Heart right ventricle (tissue), 16 donors: ENCODE measurements around the gene TEX2. TPM values are rescaled to one million over a fixed set of nuclear protein-coding genes. Genes with fewer than 3 reads are reported as not detected.
A peak's percentile ranks its signal among the peaks of the same experiment; 100 is the strongest.

Experiments
- ATAC-seq, 8 donors: fragments of 200-7000 bp; cut with Tn5 transposase; one replicate each; pipeline ENCODE4 v1.9.1; 2020; ENCODE audit warnings: mild to moderate bottlenecking in 8 of 8, moderate library complexity in 8 of 8, moderate number of reproducible peaks in 1 of 8
- DNase-seq, 2 donors: peaks; one replicate each; pipeline ENCODE4 v3.0.0-alpha.2; 2020
- H3K27ac ChIP-seq, 10 donors: fragments of 200-600 bp; sonication (generic) in 2 of 10; one replicate each; pipeline versions ENCODE4 v1.5.0 to v1.8.0; 2020 to 2022; ENCODE audit warnings: mild to moderate bottlenecking in 3 of 10
- H3K27me3 ChIP-seq, 7 donors: fragments of 200-600 bp; one replicate each; pipeline ENCODE4 v1.8.0; 2021 to 2022; ENCODE audit warnings: mild to moderate bottlenecking in 2 of 7
- H3K36me3 ChIP-seq, 9 donors: fragments of 200-600 bp; sonication (generic) in 1 of 9; one replicate each; pipeline versions ENCODE4 v1.5.0 to v1.8.0; 2020 to 2022; ENCODE audit warnings: mild to moderate bottlenecking in 2 of 9
- H3K4me1 ChIP-seq, 9 donors: fragments of 200-600 bp; sonication (generic) in 1 of 9; one replicate each; pipeline versions ENCODE4 v1.5.0 to v1.8.0; 2020 to 2022; ENCODE audit warnings: mild to moderate bottlenecking in 4 of 9
- H3K4me3 ChIP-seq, 10 donors: fragments of 200-600 bp; sonication (generic) in 2 of 10; one replicate each; pipeline versions ENCODE4 v1.5.0 to v1.8.0; 2020 to 2022; ENCODE audit warnings: mild to moderate bottlenecking in 7 of 10, moderate library complexity in 2 of 10
- H3K9me3 ChIP-seq, 11 donors: fragments of 200-600 bp in 10 of 11; sonication (generic) in 2 of 11; one replicate each; pipeline versions ENCODE4 v1.5.0 to v1.8.0; 2013 to 2022; ENCODE audit warnings: mild to moderate bottlenecking in 2 of 11, control low read depth in 1 of 11, moderate library complexity in 1 of 11
- WGBS, 2 donors: extraction: QIAGEN DNeasy Blood & Tissue Kit; methylation state at CpG; one replicate each; pipeline ENCODE4 v1.1.7; 2013; ENCODE audit warnings: inconsistent platforms in 1 of 2; 5-methylcytosine and 5-hydroxymethylcytosine counted together
- intact Hi-C, 10 donors: fragments of 100-400 bp; cut with DNase I; formaldehyde crosslinking; loops; one replicate each; pipeline versions ENCODE4 v1.11.1 to v1.14.2; 2022
- polyA plus RNA-seq, 2 donors: library from polyadenylated mRNA; stranded (reverse); fragments of 200-250 nt; gene quantifications; one replicate each; pipeline ENCODE4 v1.2.3, GENCODE V29; 2013
- total RNA-seq, 10 donors: library from RNA; stranded (reverse); fragmentation: NEBNext Ultra II Directional in 3 of 10; extraction: Animal tissue kit (Norgen Biotek cat#: 25700) in 3 of 10; gene quantifications; one replicate each; pipeline versions ENCODE4 v1.2.1 to v1.2.4, GENCODE V29; 2021 to 2023
- TF ChIP-seq, protein P1 (sequence below), 9 donors: fragments of 200-600 bp; sonication (generic) in 2 of 9; IDR thresholded peaks; one replicate each; pipeline versions ENCODE4 v1.5.0 to v1.8.0; 2021 to 2022; ENCODE audit warnings: antibody characterized with exemption in 9 of 9, mild to moderate bottlenecking in 5 of 9, moderate library complexity in 1 of 9
- donor health status: Arrhythmogenic right ventricular cardiomyopathy.
- donor health status: ischemic (EF 13 %, LVEDD 7.1; RV severe dilation, severe dysfunction).
- donor health status: healthy with polysubstance abuse.
- donor health status: DM: no; HTN: yes; CAD: no.
- donor health status: DM: no; HTN: no; CAD: no.
- donor health status: ischemic (EF 25% LVEDD 6.9; RV normal size, moderate dysfunction).
- donor health status: ischemic (EF 25% LVEDD 5.7; RV mildly dilated, moderate dysfunction).
- donor health status: healthy.
- donor health status: DM: yes; HTN: yes; CAD: no.
- donor health status: Ischemic cardiomyopathy.
- donor health status: ischemic (EF 35%, LVEDD 5.7; RV mildly dilated, moderate dysfunction).
- donor health status: nonischemic (EF 11% LVEDD 7.7; RV severe dilation, severe dysfunction).
- donor health status: DM: yes; HTN: yes; CAD: no.
- donor health status: PGD.
- donor health status: ischemic (EF 29% LVEDD 5.4; RV normal size, mild dysfunction).
- donor health status: nonischemic (EF 23%, LVEDD 6.1; RV moderate dilation, normal function).

Gene TEX2
- total and polyA plus RNA-seq, 12 donors: 15.9 to 60.5 (median 54.5) TPM

DNA sequence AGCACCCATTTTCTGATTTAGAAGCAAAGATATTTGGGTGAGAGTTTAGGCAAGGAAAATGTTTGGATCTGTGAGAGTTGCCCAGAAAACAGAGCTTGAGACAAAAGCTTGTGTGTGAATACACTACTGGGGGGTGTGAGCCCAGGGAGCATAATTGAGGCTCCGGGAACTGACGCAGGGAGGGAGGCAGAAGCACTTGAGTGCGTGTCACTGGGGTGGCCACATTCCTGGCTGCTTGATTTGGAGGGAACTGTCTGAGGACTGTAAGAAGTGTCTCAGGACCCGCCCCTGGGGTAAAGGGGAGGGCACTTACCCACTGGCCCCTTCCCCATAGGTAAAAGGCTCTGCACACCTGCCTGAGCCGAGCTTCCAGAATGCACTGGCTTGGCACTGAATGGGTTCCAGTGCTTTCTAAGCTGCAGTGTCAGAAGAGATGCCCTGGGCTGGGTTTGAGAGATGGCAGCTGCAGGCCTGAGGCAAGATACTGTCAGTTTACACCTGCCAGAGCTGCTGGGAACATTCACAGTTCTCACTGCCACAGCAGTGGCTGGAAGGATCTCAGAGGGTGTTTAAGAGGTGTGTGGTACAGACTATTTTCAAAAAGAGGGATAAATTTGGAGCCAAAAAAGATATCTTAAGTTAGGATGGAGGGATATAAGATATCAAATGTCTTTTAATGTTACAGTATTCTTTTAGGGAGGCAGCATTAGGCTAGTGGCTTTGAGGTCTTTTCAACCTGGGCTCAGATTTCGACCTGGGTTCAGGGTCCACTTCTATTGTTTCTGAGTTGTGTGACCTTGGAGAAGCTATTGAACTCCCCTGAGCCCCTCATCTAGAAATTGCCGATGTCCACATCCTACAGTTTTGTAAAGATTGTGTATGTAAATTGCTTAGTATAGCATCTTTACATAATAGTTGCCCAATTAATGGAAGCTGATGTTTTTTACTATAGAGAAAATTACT is 6.9 kb upstream of the TEX2 start:
- Histone ChIP-seq H3K4me1 (peaks cover 0 to 12% (median 0%) of the 10 kb centered on the region in 9 donors), H3K9me3 (peaks cover 0 to 10% (median 0%) of the 10 kb centered on the region in 11 donors), H3K4me3 (no peak overlapping the region), H3K27ac (no peak overlapping the region), H3K27me3 (no peaks in the 10 kb centered on the region), H3K36me3 (no peaks in the 10 kb centered on the region)
- TF ChIP-seq, protein P1, sequence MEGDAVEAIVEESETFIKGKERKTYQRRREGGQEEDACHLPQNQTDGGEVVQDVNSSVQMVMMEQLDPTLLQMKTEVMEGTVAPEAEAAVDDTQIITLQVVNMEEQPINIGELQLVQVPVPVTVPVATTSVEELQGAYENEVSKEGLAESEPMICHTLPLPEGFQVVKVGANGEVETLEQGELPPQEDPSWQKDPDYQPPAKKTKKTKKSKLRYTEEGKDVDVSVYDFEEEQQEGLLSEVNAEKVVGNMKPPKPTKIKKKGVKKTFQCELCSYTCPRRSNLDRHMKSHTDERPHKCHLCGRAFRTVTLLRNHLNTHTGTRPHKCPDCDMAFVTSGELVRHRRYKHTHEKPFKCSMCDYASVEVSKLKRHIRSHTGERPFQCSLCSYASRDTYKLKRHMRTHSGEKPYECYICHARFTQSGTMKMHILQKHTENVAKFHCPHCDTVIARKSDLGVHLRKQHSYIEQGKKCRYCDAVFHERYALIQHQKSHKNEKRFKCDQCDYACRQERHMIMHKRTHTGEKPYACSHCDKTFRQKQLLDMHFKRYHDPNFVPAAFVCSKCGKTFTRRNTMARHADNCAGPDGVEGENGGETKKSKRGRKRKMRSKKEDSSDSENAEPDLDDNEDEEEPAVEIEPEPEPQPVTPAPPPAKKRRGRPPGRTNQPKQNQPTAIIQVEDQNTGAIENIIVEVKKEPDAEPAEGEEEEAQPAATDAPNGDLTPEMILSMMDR (IDR thresholded peaks at IDR 0.05): no peak
- ATAC-seq (no peak), DNase-seq (no peak)
- intact Hi-C loops: loop anchor here in 4 of 10 donors (10.0 kb wide), 3 partner anchors 55 to 355 kb away; partner anchors contain the start of genes CSHL1 (in 1 of the 4) and GH1 (in 1 of the 4)
- WGBS, 2 donors: 75% methylated on average over 7 of the region's 7 CpGs

DNA sequence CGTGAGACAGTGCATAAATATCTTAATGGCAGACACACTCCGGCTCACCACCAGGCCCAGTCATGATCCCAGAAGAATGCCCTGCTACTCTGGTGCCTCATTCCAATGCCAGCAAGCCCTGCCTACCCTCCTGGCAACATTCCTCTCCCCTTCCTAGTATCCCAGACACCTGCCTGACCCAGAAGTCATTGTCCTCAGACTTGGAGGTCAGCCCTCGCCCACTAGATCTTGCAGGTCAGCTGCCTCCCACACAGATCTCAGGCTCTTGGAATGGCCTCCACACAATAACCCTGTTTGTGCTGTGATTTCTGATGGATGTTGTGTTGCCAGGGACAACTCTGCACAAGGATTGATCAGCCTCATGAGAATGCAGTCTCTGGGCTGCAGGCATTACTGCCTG is 1.8 kb upstream of the TEX2 start:
- WGBS, 2 donors: 49 to 65% methylated on average over 3 of the region's 3 CpGs
- DNase-seq: no peak

DNA sequence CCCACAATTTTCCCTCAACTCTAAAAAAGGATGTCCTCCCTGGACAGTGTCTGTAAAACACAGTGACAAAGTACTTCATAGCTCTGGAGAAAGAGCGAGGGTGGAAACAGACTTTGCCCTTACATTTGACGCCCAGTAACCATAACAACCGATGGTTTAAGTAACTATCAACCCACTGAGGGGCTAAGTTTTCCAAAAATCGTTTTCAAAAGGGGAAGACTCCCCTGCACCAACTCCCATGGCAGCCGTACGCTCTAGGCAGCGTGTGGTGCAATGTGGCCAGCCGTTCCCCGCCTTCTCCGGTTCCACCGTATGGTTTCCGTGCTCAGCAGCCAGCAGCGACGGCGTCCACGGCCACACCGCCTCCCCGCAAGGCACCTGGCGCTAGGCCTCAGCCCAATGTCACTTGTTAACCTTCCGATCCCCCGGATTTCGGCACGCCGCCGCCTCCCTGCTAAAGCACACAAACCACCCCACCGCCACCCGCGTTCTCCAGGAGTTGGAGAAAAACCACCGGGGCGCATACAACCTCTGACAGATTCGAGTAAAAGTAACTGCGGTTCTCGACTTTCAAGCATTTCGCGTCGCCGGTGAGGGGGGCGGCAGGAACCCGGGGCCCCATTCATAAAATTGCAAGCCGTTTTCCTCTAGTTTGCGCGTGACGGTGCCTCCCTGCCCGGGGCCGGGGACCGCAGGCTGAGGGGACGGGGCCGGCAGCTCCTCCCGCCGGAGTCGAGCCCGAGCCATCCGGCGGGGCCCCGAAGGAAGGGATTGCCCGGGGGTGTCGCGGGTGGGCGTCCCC is 661 bp downstream of the TEX2 start:
- intact Hi-C loops: loop anchor here (2.0 to 10.0 kb wide), 7 partner anchors 45 to 115 kb away; no protein-coding TSS in a partner anchor
- TF ChIP-seq, protein P1 (IDR thresholded peaks at IDR 0.05): no peak
- ATAC-seq: peak; percentile 40 to 82 (median 66)

More for the DNA sequence above, 1.8 kb upstream of the TEX2 start:
- ATAC-seq: no peak
- Histone ChIP-seq H3K27me3 (no peaks in the 10 kb centered on the region), H3K36me3 (no peaks in the 10 kb centered on the region), H3K4me1 (peaks cover 6 to 43% (median 30%) of the 10 kb centered on the region in 9 donors), H3K9me3 (no peaks in the 10 kb centered on the region), H3K27ac (peak overlapping the region in 1 of 10 donors; percentile 31), H3K4me3 (no peak overlapping the region)
- intact Hi-C loops: loop anchor here (2.0 to 10.0 kb wide), 7 partner anchors 48 to 118 kb away; no protein-coding TSS in a partner anchor
- TF ChIP-seq, protein P1 (IDR thresholded peaks at IDR 0.05): no peak

More for the DNA sequence above, 661 bp downstream of the TEX2 start:
- H3K27ac ChIP-seq: peak overlapping the region; percentile 47 to 97 (median 92)
- WGBS, 2 donors: 1% methylated on average over 51 to 59 of the region's 59 CpGs
- H3K9me3 ChIP-seq: no peaks in the 10 kb centered on the region
- peak overlapping the region; percentile 66 to 99 (median 98) for H3K4me3 ChIP-seq
- peaks cover 6 to 52% (median 36%) of the 10 kb centered on the region in 9 donors for H3K4me1 ChIP-seq
- H3K36me3 ChIP-seq: no peaks in the 10 kb centered on the region
- H3K27me3 ChIP-seq: no peaks in the 10 kb centered on the region
- DNase-seq: peak; percentile 47 to 70
